ENCODE measurements around the gene PRDM11. TPM values are rescaled to one million over a fixed set of nuclear protein-coding genes. Genes with fewer than 3 reads are reported as not detected.

Gene PRDM11
- total RNA-seq, 2 experiments from 2014 or later, result 4.5 to 8.4 TPM

GRCh38 chr11:45174168-45174835 is 27.9 kb downstream of the PRDM11 start:
- no peak for TF ChIP-seq EZH2phosphoT487 (IDR thresholded peaks at IDR 0.05; ENCODE audit: borderline replicate concordance, low read depth, low read length)
- TF ChIP-seq, protein P1, sequence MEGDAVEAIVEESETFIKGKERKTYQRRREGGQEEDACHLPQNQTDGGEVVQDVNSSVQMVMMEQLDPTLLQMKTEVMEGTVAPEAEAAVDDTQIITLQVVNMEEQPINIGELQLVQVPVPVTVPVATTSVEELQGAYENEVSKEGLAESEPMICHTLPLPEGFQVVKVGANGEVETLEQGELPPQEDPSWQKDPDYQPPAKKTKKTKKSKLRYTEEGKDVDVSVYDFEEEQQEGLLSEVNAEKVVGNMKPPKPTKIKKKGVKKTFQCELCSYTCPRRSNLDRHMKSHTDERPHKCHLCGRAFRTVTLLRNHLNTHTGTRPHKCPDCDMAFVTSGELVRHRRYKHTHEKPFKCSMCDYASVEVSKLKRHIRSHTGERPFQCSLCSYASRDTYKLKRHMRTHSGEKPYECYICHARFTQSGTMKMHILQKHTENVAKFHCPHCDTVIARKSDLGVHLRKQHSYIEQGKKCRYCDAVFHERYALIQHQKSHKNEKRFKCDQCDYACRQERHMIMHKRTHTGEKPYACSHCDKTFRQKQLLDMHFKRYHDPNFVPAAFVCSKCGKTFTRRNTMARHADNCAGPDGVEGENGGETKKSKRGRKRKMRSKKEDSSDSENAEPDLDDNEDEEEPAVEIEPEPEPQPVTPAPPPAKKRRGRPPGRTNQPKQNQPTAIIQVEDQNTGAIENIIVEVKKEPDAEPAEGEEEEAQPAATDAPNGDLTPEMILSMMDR (conservative IDR thresholded peaks at IDR 0.05; ENCODE audit: low read length), result no peak
- no peaks in the 10 kb centered on the region for H3K79me2 ChIP-seq (ENCODE audit: insufficient read depth, low read depth, low read length)
- ChIA-PET CTCF (ENCODE audit: unreplicated experiment) (no interaction called here), POLR2A (interaction anchor here (0.7 kb wide), 1 partner anchor 34 kb away, joined by 3 read pairs; no protein-coding TSS in a partner anchor)
- peaks cover 4% of the 10 kb centered on the region for H3K4me1 ChIP-seq (ENCODE audit: insufficient read depth, low read length, poor library complexity, severe bottlenecking)
- intact Hi-C loops (cut with micrococcal nuclease; ENCODE audit: unreplicated experiment), result no loop called here
- no peak overlapping the region for H2AFZ ChIP-seq (ENCODE audit: low read length)
- no peak overlapping the region for H3K27ac ChIP-seq (ENCODE audit: low read depth, low read length, poor library complexity, severe bottlenecking)
- DNase-seq (ENCODE audit: low spot score), result no peak
- no peak overlapping the region for H3K4me2 ChIP-seq (ENCODE audit: low read length)
- H3K4me3 ChIP-seq (ENCODE audit: low read depth, low read length, poor library complexity, severe bottlenecking), result no peak overlapping the region
- BruUV-seq (replicated peaks), result no TSS peak
- no peaks in the 10 kb centered on the region for H3K9me3 ChIP-seq (ENCODE audit: low read length)
- no peaks in the 10 kb centered on the region for H3K36me3 ChIP-seq (ENCODE audit: insufficient read depth, low read length)
- no peaks in the 10 kb centered on the region for H3K9me2 ChIP-seq (ENCODE audit: insufficient read depth, low read length)
- H4K20me1 ChIP-seq (ENCODE audit: insufficient read depth, low read length), result no peaks in the 10 kb centered on the region; the same call in 1 of the 2 replicates

DNA sequence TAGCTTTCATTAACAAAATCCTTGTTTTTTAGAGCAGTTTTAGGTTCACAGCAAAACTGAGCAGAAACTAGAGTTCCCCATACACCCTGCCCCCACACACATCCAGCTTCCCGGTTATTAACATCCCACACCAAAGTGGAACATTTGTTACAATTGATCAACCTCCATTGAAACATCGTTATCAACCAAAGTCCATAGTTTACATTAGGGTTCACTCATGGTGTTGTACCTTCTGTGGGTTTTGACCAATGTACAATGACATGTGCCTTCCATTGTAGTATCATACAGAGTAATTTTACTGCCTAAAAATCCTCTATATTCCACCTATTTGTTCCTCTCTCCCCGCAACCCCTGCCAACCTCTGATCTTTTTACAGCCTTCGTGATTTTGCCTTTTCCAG is 28.5 kb downstream of the PRDM11 start:
- Histone ChIP-seq H3K36me3 (ENCODE audit: insufficient read depth, low read length) (no peaks in the 10 kb centered on the region), H3K4me2 (ENCODE audit: low read length) (no peak overlapping the region), H3K27ac (ENCODE audit: low read depth, low read length, poor library complexity, severe bottlenecking) (no peak overlapping the region), H3K9me3 (ENCODE audit: low read length) (no peaks in the 10 kb centered on the region), H3K9me2 (ENCODE audit: insufficient read depth, low read length) (no peaks in the 10 kb centered on the region), H4K20me1 (ENCODE audit: insufficient read depth, low read length) (no peaks in the 10 kb centered on the region; the same call in 1 of the 2 replicates), H3K79me2 (ENCODE audit: insufficient read depth, low read depth, low read length) (no peaks in the 10 kb centered on the region), H3K4me3 (ENCODE audit: low read depth, low read length, poor library complexity, severe bottlenecking) (no peak overlapping the region), H2AFZ (ENCODE audit: low read length) (no peak overlapping the region), H3K4me1 (ENCODE audit: insufficient read depth, low read length, poor library complexity, severe bottlenecking) (peaks cover 4% of the 10 kb centered on the region)
- intact Hi-C loops (cut with micrococcal nuclease; ENCODE audit: unreplicated experiment), result no loop called here
- POLR2A ChIA-PET, result interaction anchor here (0.7 kb wide), 1 partner anchor 35 kb away, joined by 3 read pairs; no protein-coding TSS in a partner anchor
- no peak for TF ChIP-seq EZH2phosphoT487 (IDR thresholded peaks at IDR 0.05; ENCODE audit: borderline replicate concordance, low read depth, low read length)
- TF ChIP-seq, protein P1 (conservative IDR thresholded peaks at IDR 0.05; ENCODE audit: low read length), result no peak
- DNase-seq (ENCODE audit: low spot score), result no peak
- BruUV-seq (replicated peaks), result no TSS peak
- CTCF ChIA-PET (ENCODE audit: unreplicated experiment), result no interaction called here

DNA sequence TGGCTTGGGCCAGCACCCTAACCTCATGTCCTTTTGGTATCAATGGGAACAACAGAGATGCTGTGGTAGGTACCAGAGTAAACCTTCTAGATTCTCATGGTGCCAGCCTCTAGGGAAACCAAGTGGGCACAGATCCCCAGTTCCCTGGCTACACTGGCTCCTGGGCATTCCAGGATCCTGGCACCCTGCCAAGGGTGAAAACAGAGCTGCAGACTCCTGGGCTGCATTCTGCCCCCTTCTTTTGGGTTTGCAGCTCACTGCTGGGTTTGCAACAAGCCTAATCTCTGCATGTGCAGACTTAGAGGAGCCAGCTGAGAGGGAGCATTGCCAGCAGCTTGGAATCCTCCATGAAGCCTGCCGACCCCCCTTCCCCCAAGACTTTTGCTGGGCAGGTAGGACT is 30.6 kb downstream of the PRDM11 start:
- no peaks in the 10 kb centered on the region for H3K9me3 ChIP-seq (ENCODE audit: low read length)
- H3K4me2 ChIP-seq (ENCODE audit: low read length), result no peak overlapping the region
- CTCF ChIA-PET (ENCODE audit: unreplicated experiment), result no interaction called here
- no peaks in the 10 kb centered on the region for H3K9me2 ChIP-seq (ENCODE audit: insufficient read depth, low read length)
- BruUV-seq (replicated peaks), result no TSS peak
- no peak overlapping the region for H2AFZ ChIP-seq (ENCODE audit: low read length)
- H3K4me1 ChIP-seq (ENCODE audit: insufficient read depth, low read length, poor library complexity, severe bottlenecking), result peaks cover 4% of the 10 kb centered on the region
- no peaks in the 10 kb centered on the region for H3K36me3 ChIP-seq (ENCODE audit: insufficient read depth, low read length)
- no peak overlapping the region for H3K27ac ChIP-seq (ENCODE audit: low read depth, low read length, poor library complexity, severe bottlenecking)
- intact Hi-C loops (cut with micrococcal nuclease; ENCODE audit: unreplicated experiment), result no loop called here
- no peaks in the 10 kb centered on the region; the same call in 1 of the 2 replicates for H4K20me1 ChIP-seq (ENCODE audit: insufficient read depth, low read length)
- no peak overlapping the region for H3K4me3 ChIP-seq (ENCODE audit: low read depth, low read length, poor library complexity, severe bottlenecking)
- POLR2A ChIA-PET, result no interaction called here
- DNase-seq (ENCODE audit: low spot score), result no peak
- H3K79me2 ChIP-seq (ENCODE audit: insufficient read depth, low read depth, low read length), result no peaks in the 10 kb centered on the region
- TF ChIP-seq, protein P1 (conservative IDR thresholded peaks at IDR 0.05; ENCODE audit: low read length), result no peak
- no peak for TF ChIP-seq EZH2phosphoT487 (IDR thresholded peaks at IDR 0.05; ENCODE audit: borderline replicate concordance, low read depth, low read length)

Data from OCI-LY7 (cell line).